Activated naive CD4-positive, alpha-beta T cell treated with anti-CD3 and anti-CD28 coated beads for 36 hours (primary cell): ENCODE data around the gene SPTY2D1. TPM values are rescaled to one million over a fixed set of nuclear protein-coding genes. Genes with fewer than 3 reads are reported as not detected.
"Not testable (repeated sequence)": the region's sequence is repeated elsewhere in the genome, so short reads cannot be mapped to it uniquely, and the experiment has no call there.

Experiments
- CTCF ChIA-PET: fragments of 350-600 bp; sonication (Branson Sonifier 250); formaldehyde crosslinking; loops from one replicate; lab custom pipeline; 2021; ENCODE audit warnings: antibody characterized with exemption; lab: Charles Lee
- DNase-seq: peaks from one replicate; pipeline ENCODE4 v3.0.0-alpha.2; 2020
- H3K27ac Mint-ChIP-seq: one replicate; pipeline ENCODE4 v1.8.0; 2021; ENCODE audit warnings: mild to moderate bottlenecking, mixed read lengths
- H3K27me3 Mint-ChIP-seq: one replicate; pipeline ENCODE4 v1.8.0; 2021; ENCODE audit warnings: low read depth, mixed read lengths
- H3K36me3 Mint-ChIP-seq: one replicate; pipeline ENCODE4 v1.8.0; 2021; ENCODE audit warnings: low read depth, mixed read lengths
- H3K4me1 Mint-ChIP-seq: one replicate; pipeline ENCODE4 v1.8.0; 2021; ENCODE audit warnings: low read depth, mixed read lengths
- H3K4me3 Mint-ChIP-seq: one replicate; pipeline ENCODE4 v1.8.0; 2021; ENCODE audit warnings: mild to moderate bottlenecking, moderate library complexity, mixed read lengths
- H3K9me3 Mint-ChIP-seq: one replicate; pipeline ENCODE4 v1.8.0; 2021; ENCODE audit warnings: mixed read lengths
- intact Hi-C: fragments of 100-400 bp; cut with micrococcal nuclease; formaldehyde crosslinking; loops from one replicate; pipeline ENCODE4 v1.15.1; 2023
- total RNA-seq, 2 experiments: library from RNA; stranded (reverse); gene quantifications; one replicate each; pipeline ENCODE4 v1.2.3, GENCODE V29; 2021

Gene SPTY2D1
- total RNA-seq, 2 experiments from 2014 or later = 13.9 to 15.0 TPM

GRCh38 chr11:18650859-18651557 is 16.9 kb upstream of the SPTY2D1 start:
- Mint-ChIP-seq H3K27ac (no peak overlapping the region), H3K4me1 (no peaks in the 10 kb centered on the region), H3K27me3 (no peaks in the 10 kb centered on the region), H3K4me3 (no peak overlapping the region), H3K36me3 (no peaks in the 10 kb centered on the region), H3K9me3 (no peaks in the 10 kb centered on the region)
- CTCF ChIA-PET = interaction anchor here (0.6 to 4.4 kb wide), 21 partner anchors 8 to 832 kb away, joined by 3 to 32 read pairs (median 4); no protein-coding TSS in a partner anchor
- peak; percentile 65 for DNase-seq
- intact Hi-C loops = loop anchor here (1.0 kb wide), 4 partner anchors 111 to 536 kb away; no protein-coding TSS in a partner anchor

- Mint-ChIP-seq H3K27me3 (no peaks in the 10 kb centered on the region), H3K4me3 (no peak overlapping the region), H3K27ac (no peak overlapping the region), H3K9me3 (no peaks in the 10 kb centered on the region), H3K4me1 (no peaks in the 10 kb centered on the region), H3K36me3 (no peaks in the 10 kb centered on the region)
- intact Hi-C loops = no loop called here
- CTCF ChIA-PET = interaction anchor here (0.6 to 4.4 kb wide), 10 partner anchors 9 to 831 kb away, joined by 3 to 32 read pairs (median 5); no protein-coding TSS in a partner anchor
- DNase-seq = no peak
Observed at GRCh38 chr11:18650353-18650752, 16.2 kb upstream of the SPTY2D1 start.

GRCh38 chr11:18643034-18643433 is 8.9 kb upstream of the SPTY2D1 start:
- H3K4me3 Mint-ChIP-seq, H3K27ac Mint-ChIP-seq, H3K9me3 Mint-ChIP-seq: not testable (repeated sequence)

GRCh38 chr11:18641677-18642076 is 7.5 kb upstream of the SPTY2D1 start:
- no peaks in the 10 kb centered on the region for H3K4me1 Mint-ChIP-seq
- CTCF ChIA-PET = no interaction called here

More at GRCh38 chr11:18643034-18643433, 8.9 kb upstream of the SPTY2D1 start:
- intact Hi-C loops, H3K36me3 Mint-ChIP-seq, CTCF ChIA-PET, DNase-seq, H3K27me3 Mint-ChIP-seq, H3K4me1 Mint-ChIP-seq: not testable (repeated sequence)

GRCh38 chr11:18633256-18634139 is 644 bp downstream of the SPTY2D1 start:
- Mint-ChIP-seq H3K27ac (peak overlapping the region; percentile 96), H3K4me1 (peaks cover 34% of the 10 kb centered on the region), H3K27me3 (no peaks in the 10 kb centered on the region), H3K36me3 (no peaks in the 10 kb centered on the region), H3K9me3 (no peaks in the 10 kb centered on the region), H3K4me3 (peak overlapping the region; percentile 87)
- peak; percentile 45 for DNase-seq
- intact Hi-C loops = loop anchor here (1.0 to 5.0 kb wide), 13 partner anchors 17 to 620 kb away; partner anchors contain the start of genes E2F8, GTF2H1, HPS5 and SERGEF
- CTCF ChIA-PET = interaction anchor here (0.5 to 3.4 kb wide), 11 partner anchors 9 to 518 kb away, joined by 3 to 15 read pairs (median 3); no protein-coding TSS in a partner anchor

More at GRCh38 chr11:18641677-18642076, 7.5 kb upstream of the SPTY2D1 start:
- Mint-ChIP-seq H3K4me3 (no peak overlapping the region), H3K9me3 (no peaks in the 10 kb centered on the region), H3K27me3 (peaks cover 2% of the 10 kb centered on the region), H3K36me3 (no peaks in the 10 kb centered on the region), H3K27ac (no peak overlapping the region)
- intact Hi-C loops = no loop called here
- no peak for DNase-seq

GRCh38 chr11:18632841-18633240 is 1.3 kb downstream of the SPTY2D1 start:
- Mint-ChIP-seq H3K4me1 (peaks cover 40% of the 10 kb centered on the region), H3K9me3 (no peaks in the 10 kb centered on the region), H3K27ac (no peak overlapping the region), H3K36me3 (no peaks in the 10 kb centered on the region), H3K27me3 (no peaks in the 10 kb centered on the region), H3K4me3 (peak overlapping the region; percentile 87)
- CTCF ChIA-PET = interaction anchor here (1.0 to 3.4 kb wide), 4 partner anchors 9 to 98 kb away, joined by 3 to 15 read pairs (median 6); no protein-coding TSS in a partner anchor
- intact Hi-C loops = loop anchor here (5.0 kb wide), 1 partner anchor 91 kb away; no protein-coding TSS in a partner anchor
- no peak for DNase-seq

- CTCF ChIA-PET = interaction anchor here (0.6 to 1.1 kb wide), 3 partner anchors 9 to 232 kb away, joined by 4 to 5 read pairs (median 4); no protein-coding TSS in a partner anchor
- H3K27ac Mint-ChIP-seq = no peak overlapping the region
- H3K27me3 Mint-ChIP-seq = no peaks in the 10 kb centered on the region
- H3K4me1 Mint-ChIP-seq = peaks cover 32% of the 10 kb centered on the region
- intact Hi-C loops = no loop called here
- no peak for DNase-seq
- H3K4me3 Mint-ChIP-seq = no peak overlapping the region
- H3K9me3 Mint-ChIP-seq = peaks cover 3% of the 10 kb centered on the region
- peaks cover 2% of the 10 kb centered on the region for H3K36me3 Mint-ChIP-seq
Observed at GRCh38 chr11:18624161-18624560, 10.0 kb downstream of the SPTY2D1 start.

GRCh38 chr11:18623707-18624106 is 10.4 kb downstream of the SPTY2D1 start:
- Mint-ChIP-seq H3K4me1 (peaks cover 34% of the 10 kb centered on the region), H3K4me3 (no peak overlapping the region), H3K36me3 (peaks cover 2% of the 10 kb centered on the region), H3K9me3 (peaks cover 3% of the 10 kb centered on the region), H3K27ac (no peak overlapping the region), H3K27me3 (no peaks in the 10 kb centered on the region)
- no peak for DNase-seq
- CTCF ChIA-PET = interaction anchor here (0.6 to 1.1 kb wide), 3 partner anchors 10 to 231 kb away, joined by 4 to 5 read pairs (median 4); no protein-coding TSS in a partner anchor
- intact Hi-C loops = no loop called here

- H3K4me3 Mint-ChIP-seq = peak overlapping the region; percentile 47
- H3K27me3 Mint-ChIP-seq = no peaks in the 10 kb centered on the region
- CTCF ChIA-PET = interaction anchor here (0.7 to 1.3 kb wide), 6 partner anchors 16 to 146 kb away, joined by 3 to 7 read pairs (median 3); partner anchors contain the start of gene SPTY2D1
- H3K27ac Mint-ChIP-seq = peak overlapping the region; percentile 41
- intact Hi-C loops = loop anchor here (1.0 to 5.0 kb wide), 2 partner anchors 51 to 226 kb away; partner anchors contain the start of gene LDHA
- no peaks in the 10 kb centered on the region for H3K9me3 Mint-ChIP-seq
- peaks cover 21% of the 10 kb centered on the region for H3K36me3 Mint-ChIP-seq
- DNase-seq = no peak
- H3K4me1 Mint-ChIP-seq = peaks cover 55% of the 10 kb centered on the region
Observed at GRCh38 chr11:18618342-18619025, 15.7 kb downstream of the SPTY2D1 start.

GRCh38 chr11:18617688-18618341 is 16.3 kb downstream of the SPTY2D1 start:
- CTCF ChIA-PET = interaction anchor here (0.7 to 1.3 kb wide), 6 partner anchors 14 to 104 kb away, joined by 3 to 7 read pairs (median 3); partner anchors contain the start of gene SPTY2D1
- H3K4me1 Mint-ChIP-seq = peaks cover 55% of the 10 kb centered on the region
- peak overlapping the region; percentile 47 for H3K4me3 Mint-ChIP-seq
- H3K27ac Mint-ChIP-seq = peak overlapping the region; percentile 63
- no peaks in the 10 kb centered on the region for H3K27me3 Mint-ChIP-seq
- intact Hi-C loops = loop anchor here (1.0 to 5.0 kb wide), 2 partner anchors 51 to 226 kb away; partner anchors contain the start of gene LDHA
- peak; percentile 59 for DNase-seq
- peaks cover 24% of the 10 kb centered on the region for H3K36me3 Mint-ChIP-seq
- no peaks in the 10 kb centered on the region for H3K9me3 Mint-ChIP-seq
